HG02759 (cell line): ENCODE measurements around the gene PPP2R3A.

Experiments
- ATAC-seq: cut with Tn5 transposase; IDR thresholded peaks from one replicate; pipeline ENCODE4 v1.9.1; 2021; ENCODE audit warnings: mild to moderate bottlenecking, moderate library complexity; ENCODE audit not compliant: unreplicated experiment

The PPP2R3A gene

GRCh38 chr3:136021803-136022202, 56.3 kb downstream of the PPP2R3A start:
- ATAC-seq: no peak

GRCh38 chr3:136022529-136023263, 57.2 kb downstream of the PPP2R3A start:
- ATAC-seq: no peak

GRCh38 chr3:136023264-136023978, 57.9 kb downstream of the PPP2R3A start:
- ATAC-seq: no peak

- ATAC-seq: no peak
Observed at GRCh38 chr3:136036306-136036705, 70.8 kb downstream of the PPP2R3A start.

GRCh38 chr3:136038668-136039067, 73.1 kb downstream of the PPP2R3A start:
- no peak for ATAC-seq

GRCh38 chr3:136042608-136043221, 77.2 kb downstream of the PPP2R3A start:
- no peak for ATAC-seq

GRCh38 chr3:136044980-136045745, 79.6 kb downstream of the PPP2R3A start:
- no peak for ATAC-seq

- no peak for ATAC-seq
Observed at GRCh38 chr3:136048068-136048467, 82.5 kb downstream of the PPP2R3A start.

- no peak for ATAC-seq
Observed at GRCh38 chr3:136050250-136050649, 84.7 kb downstream of the PPP2R3A start.

- no peak for ATAC-seq
Observed at GRCh38 chr3:136055491-136055890, 90.0 kb downstream of the PPP2R3A start.

GRCh38 chr3:136067211-136067610, 101.7 kb downstream of the PPP2R3A start:
- ATAC-seq: no peak

- no peak for ATAC-seq
Observed at GRCh38 chr3:136068708-136069107, 103.2 kb downstream of the PPP2R3A start.

GRCh38 chr3:136069933-136070332, 104.4 kb downstream of the PPP2R3A start:
- no peak for ATAC-seq

- ATAC-seq: no peak
Observed at GRCh38 chr3:136070334-136070733, 104.8 kb downstream of the PPP2R3A start.

GRCh38 chr3:136070953-136071949, 105.7 kb downstream of the PPP2R3A start:
- ATAC-seq: no peak

GRCh38 chr3:136074546-136075170, 109.1 kb downstream of the PPP2R3A start:
- no peak for ATAC-seq

- ATAC-seq: no peak
Observed at GRCh38 chr3:136075218-136075808, 109.8 kb downstream of the PPP2R3A start.

GRCh38 chr3:136075811-136076210, 110.3 kb downstream of the PPP2R3A start:
- no peak for ATAC-seq
